ENCODE results near the gene TPP1. TPM values are rescaled to one million over a fixed set of nuclear protein-coding genes. Genes with fewer than 3 reads are reported as not detected.

TPP1 gene
- total RNA-seq, 1 experiment from 2014 or later: 61.7 TPM

GRCh38 chr11:6646918-6647679 is 27.9 kb upstream of the TPP1 start:
- no TSS peak for BruUV-seq (replicated peaks)
- Mint-ChIP-seq H3K27me3 (ENCODE audit: insufficient read depth, unreplicated experiment) (no peaks in the 10 kb centered on the region), H3K9me3 (ENCODE audit: unreplicated experiment) (no peaks in the 10 kb centered on the region), H3K4me3 (ENCODE audit: unreplicated experiment) (no peak overlapping the region), H3K27ac (ENCODE audit: unreplicated experiment) (no peak overlapping the region), H3K4me1 (ENCODE audit: low read depth, unreplicated experiment) (no peaks in the 10 kb centered on the region), H3K36me3 (ENCODE audit: insufficient read depth, unreplicated experiment) (no peaks in the 10 kb centered on the region)
- no peaks in the 10 kb centered on the region for H3K36me3 ChIP-seq (ENCODE audit: control insufficient read depth, insufficient read depth, low read length)
- no peaks in the 10 kb centered on the region for H3K9me3 ChIP-seq
- no peak overlapping the region for H3K4me3 ChIP-seq (ENCODE audit: low read depth, low read length)
- ChIA-PET CTCF (interaction anchor here (0.7 kb wide), 1 partner anchor 36 kb away, joined by 4 read pairs; the partner anchor contains the start of gene MRPL17), POLR2A (no interaction called here)
- TF ChIP-seq CTCF (IDR thresholded peaks at IDR 0.05; ENCODE audit: insufficient read depth in 1 of 2, low read depth in 1 of 2, low read length in 1 of 2, severe bottlenecking in 1 of 2, unreplicated experiment in 1 of 2): no peak
- DNase-seq: no peak
- H3K27me3 ChIP-seq (replicated peaks; ENCODE audit: control insufficient read depth, insufficient read depth, low read length): no peaks in the 10 kb centered on the region; the same call in 1 of the 2 replicates
- peaks cover 8% of the 10 kb centered on the region; the same call in 1 of the 2 replicates for H3K4me1 ChIP-seq
- intact Hi-C loops (cut with micrococcal nuclease; ENCODE audit: unreplicated experiment): no loop called here

GRCh38 chr11:6646576-6646917 is 27.3 kb upstream of the TPP1 start:
- Histone ChIP-seq H3K4me1 (peaks cover 8% of the 10 kb centered on the region; the same call in 1 of the 2 replicates), H3K36me3 (ENCODE audit: control insufficient read depth, insufficient read depth, low read length) (no peaks in the 10 kb centered on the region), H3K4me3 (ENCODE audit: low read depth, low read length) (no peak overlapping the region), H3K27me3 (replicated peaks; ENCODE audit: control insufficient read depth, insufficient read depth, low read length) (no peaks in the 10 kb centered on the region; the same call in 1 of the 2 replicates), H3K9me3 (no peaks in the 10 kb centered on the region)
- H3K4me1 Mint-ChIP-seq (ENCODE audit: low read depth, unreplicated experiment): no peaks in the 10 kb centered on the region
- no peak for DNase-seq
- no peak overlapping the region for H3K27ac Mint-ChIP-seq (ENCODE audit: unreplicated experiment)
- CTCF ChIA-PET: no interaction called here
- no peak overlapping the region for H3K4me3 Mint-ChIP-seq (ENCODE audit: unreplicated experiment)
- no peak for TF ChIP-seq CTCF (IDR thresholded peaks at IDR 0.05; ENCODE audit: insufficient read depth in 1 of 2, low read depth in 1 of 2, low read length in 1 of 2, severe bottlenecking in 1 of 2, unreplicated experiment in 1 of 2)
- POLR2A ChIA-PET: no interaction called here
- H3K27me3 Mint-ChIP-seq (ENCODE audit: insufficient read depth, unreplicated experiment): no peaks in the 10 kb centered on the region
- intact Hi-C loops (cut with micrococcal nuclease; ENCODE audit: unreplicated experiment): no loop called here
- no peaks in the 10 kb centered on the region for H3K36me3 Mint-ChIP-seq (ENCODE audit: insufficient read depth, unreplicated experiment)
- no peaks in the 10 kb centered on the region for H3K9me3 Mint-ChIP-seq (ENCODE audit: unreplicated experiment)
- BruUV-seq (replicated peaks): no TSS peak

GRCh38 chr11:6646071-6646470 is 26.8 kb upstream of the TPP1 start:
- ChIA-PET CTCF (no interaction called here), POLR2A (no interaction called here)
- H3K27ac Mint-ChIP-seq (ENCODE audit: unreplicated experiment): no peak overlapping the region
- H3K36me3 Mint-ChIP-seq (ENCODE audit: insufficient read depth, unreplicated experiment): no peaks in the 10 kb centered on the region
- DNase-seq: no peak
- no peaks in the 10 kb centered on the region for H3K27me3 Mint-ChIP-seq (ENCODE audit: insufficient read depth, unreplicated experiment)
- H3K4me1 ChIP-seq: peaks cover 8% of the 10 kb centered on the region; the same call in 1 of the 2 replicates
- intact Hi-C loops (cut with micrococcal nuclease; ENCODE audit: unreplicated experiment): no loop called here
- H3K27me3 ChIP-seq (replicated peaks; ENCODE audit: control insufficient read depth, insufficient read depth, low read length): no peaks in the 10 kb centered on the region; the same call in 1 of the 2 replicates
- no peaks in the 10 kb centered on the region for H3K9me3 ChIP-seq
- TF ChIP-seq CTCF (IDR thresholded peaks at IDR 0.05; ENCODE audit: insufficient read depth in 1 of 2, low read depth in 1 of 2, low read length in 1 of 2, severe bottlenecking in 1 of 2, unreplicated experiment in 1 of 2): no peak
- H3K36me3 ChIP-seq (ENCODE audit: control insufficient read depth, insufficient read depth, low read length): no peaks in the 10 kb centered on the region
- no peaks in the 10 kb centered on the region for H3K4me1 Mint-ChIP-seq (ENCODE audit: low read depth, unreplicated experiment)
- BruUV-seq (replicated peaks): no TSS peak
- H3K4me3 Mint-ChIP-seq (ENCODE audit: unreplicated experiment): no peak overlapping the region
- no peak overlapping the region for H3K4me3 ChIP-seq (ENCODE audit: low read depth, low read length)
- H3K9me3 Mint-ChIP-seq (ENCODE audit: unreplicated experiment): no peaks in the 10 kb centered on the region
